Keratinocyte (primary cell): ENCODE measurements around the gene ZNF397. TPM values are rescaled to one million over a fixed set of nuclear protein-coding genes. Genes with fewer than 3 reads are reported as not detected.

Experiments
- DNase-seq: peaks from one replicate; pipeline ENCODE4 v3.0.0-alpha.2; 2011; ENCODE audit warnings: low read depth, missing footprints, low spot score
- FAIRE-seq: peaks from 2 replicates; lab custom pipeline; 2011; peaks lifted over from hg19 to GRCh38; lab: Jason Lieb, UNC
- H2AFZ ChIP-seq: 2 replicates; pipeline ENCODE4 v1.6.0; 2012; ENCODE audit warnings: low read length, control low read depth, inconsistent platforms; ENCODE audit not compliant: control insufficient read depth
- H3K27ac ChIP-seq: 2 replicates; pipeline ENCODE4 v1.5.1; 2011; ENCODE audit warnings: low read length; ENCODE audit not compliant: control insufficient read depth, insufficient read depth
- H3K27me3 ChIP-seq: 3 replicates; pipeline ENCODE4 v1.6.0; 2011; ENCODE audit warnings: low read length; ENCODE audit not compliant: control insufficient read depth, insufficient read depth; ENCODE audit errors: extremely low read depth
- H3K36me3 ChIP-seq, 2 experiments: 2 replicates in 1 of 2; 3 replicates in 1 of 2; pipeline ENCODE4 v1.5.1; 2011; ENCODE audit warnings: low read length in 2 of 2, mild to moderate bottlenecking in 1 of 2; ENCODE audit not compliant: control insufficient read depth in 2 of 2, insufficient read depth in 2 of 2; ENCODE audit errors: extremely low read depth in 1 of 2
- H3K4me1 ChIP-seq: 3 replicates; pipeline ENCODE4 v1.5.1; 2011; ENCODE audit warnings: low read length; ENCODE audit not compliant: control insufficient read depth, insufficient read depth; ENCODE audit errors: extremely low read depth
- H3K4me2 ChIP-seq: 3 replicates; pipeline ENCODE4 v1.6.0; 2011; ENCODE audit warnings: low read depth, low read length; ENCODE audit not compliant: control insufficient read depth, insufficient read depth; ENCODE audit errors: extremely low read depth
- H3K4me3 ChIP-seq, 3 experiments: fragments of 200-600 bp in 1 of 3; sonication (generic) in 1 of 3; 2 replicates in 2 of 3; 3 replicates in 1 of 3; pipeline ENCODE4 v1.5.1; 2011 to 2016; ENCODE audit warnings: low read length in 3 of 3, mild to moderate bottlenecking in 3 of 3, control low read depth in 2 of 3, inconsistent platforms in 1 of 3, low read depth in 1 of 3, mixed read lengths in 1 of 3, mixed run types in 1 of 3, moderate library complexity in 1 of 3; ENCODE audit not compliant: control insufficient read depth in 2 of 3, insufficient read depth in 2 of 3; ENCODE audit errors: extremely low read depth in 1 of 3
- H3K79me2 ChIP-seq: 2 replicates; pipeline ENCODE4 v1.6.0; 2012; ENCODE audit warnings: low read length; ENCODE audit not compliant: control insufficient read depth, insufficient read depth
- H3K9ac ChIP-seq: 3 replicates; pipeline ENCODE4 v1.6.0; 2011; ENCODE audit warnings: low read length; ENCODE audit not compliant: control insufficient read depth, insufficient read depth; ENCODE audit errors: extremely low read depth
- H3K9me1 ChIP-seq: 3 replicates; pipeline ENCODE4 v1.6.0; 2011; ENCODE audit warnings: low read length; ENCODE audit not compliant: control insufficient read depth, insufficient read depth; ENCODE audit errors: extremely low read depth
- H3K9me3 ChIP-seq: 2 replicates; pipeline ENCODE4 v1.5.1; 2012; ENCODE audit warnings: low read depth, low read length; ENCODE audit not compliant: control insufficient read depth
- H4K20me1 ChIP-seq: 3 replicates; pipeline ENCODE4 v1.6.0; 2011; ENCODE audit warnings: low read length; ENCODE audit not compliant: control insufficient read depth, insufficient read depth; ENCODE audit errors: extremely low read depth
- CTCF ChIP-seq, 3 experiments: IDR thresholded peaks in 1 of 3; conservative IDR thresholded peaks in 1 of 3; optimal IDR thresholded peaks in 1 of 3; 2 replicates in 2 of 3; 3 replicates in 1 of 3; pipeline versions ENCODE3 to v1.5.1; 2011; ENCODE audit warnings: low read length in 3 of 3, mild to moderate bottlenecking in 3 of 3, moderate library complexity in 2 of 3, control low read depth in 1 of 3, inconsistent platforms in 1 of 3; ENCODE audit not compliant: insufficient read depth in 2 of 3; ENCODE audit errors: extremely low read depth in 1 of 3
- EZH2 ChIP-seq: IDR thresholded peaks from one replicate; pipeline ENCODE4 v1.6.1; 2012; ENCODE audit warnings: inconsistent platforms, mild to moderate bottlenecking, low read length, moderate library complexity
- dilution Hi-C: fragments of 300-500 bp; cut with MboI; formaldehyde crosslinking; loops from one replicate; pipeline ENCODE4 v1.7.0; 2020; ENCODE audit warnings: low sequenced_read_pairs; ENCODE audit not compliant: extremely low pct_ligation_motif_present
- polyA plus RNA-seq, 5 experiments: library from polyadenylated mRNA; depleted of rRNA in 3 of 5; stranded (reverse) in 3 of 5; stranded (forward) in 1 of 5; unstranded in 1 of 5; fragments of >200 nt; gene quantifications; 1 replicate in 1 of 5; 2 replicates in 3 of 5; 3 replicates in 1 of 5; pipeline versions ENCODE4 v1.2.1 to v1.2.3, GENCODE V29; 2011 to 2012; ENCODE audit warnings: missing spikeins in 2 of 5, low read depth in 1 of 5, low replicate concordance in 1 of 5

ZNF397 gene
- polyA plus RNA-seq, 1 donor (not counting 4 experiments of a cell fraction or from before 2014, with no cell fraction given), result 8.7 TPM

GRCh38 chr18:35271656-35272055 is 30.8 kb downstream of the ZNF397 start:
- Histone ChIP-seq H4K20me1 (no peaks in the 10 kb centered on the region), H3K36me3 (no peaks in the 10 kb centered on the region), H3K4me3 (no peak overlapping the region), H3K9me3 (peaks cover 4% of the 10 kb centered on the region), H3K9ac (no peak overlapping the region), H3K9me1 (no peaks in the 10 kb centered on the region), H3K79me2 (no peaks in the 10 kb centered on the region), H3K27me3 (no peaks in the 10 kb centered on the region), H3K4me1 (no peaks in the 10 kb centered on the region), H3K27ac (no peak overlapping the region), H3K4me2 (no peak overlapping the region), H2AFZ (no peak overlapping the region)
- FAIRE-seq, result no peak
- dilution Hi-C loops, result no loop called here
- DNase-seq, result no peak
- TF ChIP-seq CTCF (optimal IDR thresholded peaks at IDR 0.05 in 1 of 3, IDR thresholded peaks at IDR 0.05 in 1 of 3, conservative IDR thresholded peaks at IDR 0.05 in 1 of 3; ENCODE audit: extremely low read depth in 1 of 3, insufficient read depth in 2 of 3, low read length in 3 of 3), result no peak
- no peak for TF ChIP-seq EZH2

GRCh38 chr18:35276267-35276666 is 35.4 kb downstream of the ZNF397 start:
- no peak overlapping the region for H3K4me2 ChIP-seq
- peaks cover 2% of the 10 kb centered on the region for H3K9me3 ChIP-seq
- no peak overlapping the region for H3K9ac ChIP-seq
- dilution Hi-C loops, result no loop called here
- H4K20me1 ChIP-seq, result no peaks in the 10 kb centered on the region
- no peaks in the 10 kb centered on the region for H3K27me3 ChIP-seq
- no peaks in the 10 kb centered on the region for H3K36me3 ChIP-seq
- H3K79me2 ChIP-seq, result no peaks in the 10 kb centered on the region
- H3K9me1 ChIP-seq, result no peaks in the 10 kb centered on the region
- H3K27ac ChIP-seq, result no peak overlapping the region
- TF ChIP-seq CTCF (optimal IDR thresholded peaks at IDR 0.05 in 1 of 3, IDR thresholded peaks at IDR 0.05 in 1 of 3, conservative IDR thresholded peaks at IDR 0.05 in 1 of 3; ENCODE audit: extremely low read depth in 1 of 3, insufficient read depth in 2 of 3, low read length in 3 of 3) (no peak), EZH2 (no peak)
- H3K4me1 ChIP-seq, result no peaks in the 10 kb centered on the region
- no peak overlapping the region for H2AFZ ChIP-seq
- no peak for FAIRE-seq
- no peak overlapping the region for H3K4me3 ChIP-seq
- DNase-seq, result no peak
